Right cardiac atrium (tissue), 5 donors: Measurements from ENCODE around the gene TACC2. TPM values are rescaled to one million over a fixed set of nuclear protein-coding genes. Genes with fewer than 3 reads are reported as not detected.

Experiments
- ATAC-seq, 2 donors: fragments of 200-7000 bp; cut with Tn5 transposase; one replicate each; pipeline versions ENCODE4 v1.8.0 to v1.9.1; 2020; ENCODE audit warnings: moderate library complexity in 2 of 2, mild to moderate bottlenecking in 1 of 2
- DNase-seq, 3 donors: peaks; one replicate each; pipeline ENCODE4 v3.0.0-alpha.2; 2020
- H3K27ac ChIP-seq: one replicate; pipeline ENCODE4 v1.5.1; 2013; ENCODE audit warnings: mild to moderate bottlenecking, low read length, control low read depth, moderate library complexity
- H3K27me3 ChIP-seq: one replicate; pipeline ENCODE4 v1.6.1; 2013; ENCODE audit not compliant: control insufficient read depth, insufficient read depth
- H3K4me1 ChIP-seq: one replicate; pipeline ENCODE4 v1.6.1; 2013; ENCODE audit warnings: low read length; ENCODE audit not compliant: control insufficient read depth, insufficient read depth
- H3K4me3 ChIP-seq: one replicate; pipeline ENCODE4 v1.5.1; 2013; ENCODE audit warnings: low read length, control low read depth
- H3K9me3 ChIP-seq: one replicate; pipeline ENCODE4 v1.6.1; 2013; ENCODE audit warnings: low read length; ENCODE audit not compliant: control insufficient read depth
- WGBS: extraction: QIAGEN DNeasy Blood & Tissue Kit; methylation state at CpG from one replicate; pipeline ENCODE4 v1.1.7; 2013; 5-methylcytosine and 5-hydroxymethylcytosine counted together
- intact Hi-C, 4 donors: fragments of 100-400 bp; cut with DNase I; formaldehyde crosslinking; loops; one replicate each; pipeline versions ENCODE4 v1.11.0 to v1.14.0; 2022 to 2023
- polyA plus RNA-seq: library from polyadenylated mRNA; stranded (reverse); fragments of 200-250 nt; gene quantifications from one replicate; pipeline ENCODE4 v1.2.3, GENCODE V29; 2013
- total RNA-seq, 4 donors: library from RNA; stranded (reverse); fragmentation: NEBNext Ultra II Directional; extraction: Animal tissue kit (Norgen Biotek cat#: 25700); gene quantifications; one replicate each; pipeline ENCODE4 v1.2.1, GENCODE V29; 2021
- donor health status: healthy with polysubstance abuse.
- donor health status: DM: no; HTN: yes; CAD: no.
- donor health status: DM: no; HTN: no; CAD: no.
- donor health status: DM: no; HTN: yes; CAD: no; lungs with severe emphysema.
- donor health status: DM: yes; HTN: yes; CAD: no.

The TACC2 gene
- total and polyA plus RNA-seq, 5 donors: 234 to 370 (median 298) TPM

DNA sequence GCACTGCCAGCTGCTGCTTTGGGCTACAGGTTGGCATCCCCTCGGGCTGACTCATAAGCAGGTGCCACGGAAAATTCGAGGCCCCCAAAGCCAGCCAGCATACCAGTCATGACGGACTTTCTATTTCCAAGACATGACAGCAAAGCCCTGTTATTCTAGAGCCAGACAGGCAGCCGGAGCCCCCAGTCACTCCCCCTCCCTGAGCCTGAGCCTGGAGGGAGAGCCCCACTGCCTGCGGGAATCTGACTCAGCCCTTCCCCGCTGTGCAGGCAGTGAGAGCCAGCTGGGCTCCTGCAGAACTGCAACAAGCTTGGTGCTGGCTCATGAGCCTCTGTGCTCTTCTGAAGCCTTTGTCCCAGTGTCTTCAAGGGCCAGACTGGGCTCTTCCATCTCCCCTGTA, 297.9 kb downstream of the TACC2 start:
- H3K9me3 ChIP-seq: no peaks in the 10 kb centered on the region
- WGBS: 51% methylated on average over 7 of the region's 7 CpGs
- H3K4me3 ChIP-seq: no peak overlapping the region
- no peaks in the 10 kb centered on the region for H3K27me3 ChIP-seq
- intact Hi-C loops: no loop called here
- ATAC-seq (peak; percentile 47 to 51), DNase-seq (peak in 1 of 3 donors; percentile 42)
- no peaks in the 10 kb centered on the region for H3K4me1 ChIP-seq
- no peak overlapping the region for H3K27ac ChIP-seq

DNA sequence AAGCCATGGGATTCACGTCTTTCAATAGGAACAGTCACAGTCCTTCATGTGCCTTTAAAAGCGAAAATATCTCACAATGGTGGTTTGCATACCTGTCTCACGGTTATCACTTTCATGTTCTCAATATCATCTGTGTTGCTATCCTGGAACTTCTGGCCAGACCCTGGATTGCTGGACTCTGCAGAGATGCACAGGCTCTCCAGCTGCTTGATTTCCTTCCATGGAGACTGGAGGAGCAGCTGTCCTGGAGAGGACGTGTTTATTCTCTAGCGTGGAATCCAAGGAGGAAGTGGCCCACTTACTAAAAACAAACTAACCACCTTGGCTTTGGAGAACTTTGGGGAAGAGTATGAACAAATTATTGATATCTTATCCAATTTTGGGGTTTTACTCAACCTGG, 298.6 kb downstream of the TACC2 start:
- 57% methylated on average over 5 of the region's 5 CpGs for WGBS
- no peaks in the 10 kb centered on the region for H3K9me3 ChIP-seq
- ATAC-seq (no peak), DNase-seq (no peak)
- intact Hi-C loops: no loop called here
- H3K27ac ChIP-seq: no peak overlapping the region
- H3K27me3 ChIP-seq: no peaks in the 10 kb centered on the region
- H3K4me3 ChIP-seq: no peak overlapping the region
- no peaks in the 10 kb centered on the region for H3K4me1 ChIP-seq

DNA sequence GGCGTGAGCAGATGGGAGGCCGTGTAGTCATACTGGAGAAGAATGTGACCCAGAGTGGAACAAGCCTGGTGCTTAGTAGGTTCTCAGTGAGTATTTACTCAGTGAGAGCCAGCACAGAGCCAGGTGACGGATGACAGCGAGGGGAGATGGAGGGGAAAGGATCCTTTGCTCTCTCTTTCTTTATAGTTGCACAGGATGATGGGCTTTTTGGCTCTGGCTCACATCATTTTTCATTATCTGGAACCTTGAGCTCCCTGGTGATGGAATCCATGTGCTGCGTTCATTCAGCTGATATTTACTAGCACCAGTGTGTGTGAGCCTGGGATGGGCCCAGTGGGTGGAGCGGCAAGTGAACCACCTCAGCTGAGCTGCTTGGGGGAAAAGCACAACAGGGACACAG, 299.3 kb downstream of the TACC2 start:
- no peak overlapping the region for H3K4me3 ChIP-seq
- intact Hi-C loops: no loop called here
- DNase-seq: no peak
- H3K27ac ChIP-seq: no peak overlapping the region
- ATAC-seq: no peak
- 84% methylated on average over 6 of the region's 6 CpGs for WGBS
- H3K27me3 ChIP-seq: no peaks in the 10 kb centered on the region
- H3K9me3 ChIP-seq: no peaks in the 10 kb centered on the region
- no peaks in the 10 kb centered on the region for H3K4me1 ChIP-seq

DNA sequence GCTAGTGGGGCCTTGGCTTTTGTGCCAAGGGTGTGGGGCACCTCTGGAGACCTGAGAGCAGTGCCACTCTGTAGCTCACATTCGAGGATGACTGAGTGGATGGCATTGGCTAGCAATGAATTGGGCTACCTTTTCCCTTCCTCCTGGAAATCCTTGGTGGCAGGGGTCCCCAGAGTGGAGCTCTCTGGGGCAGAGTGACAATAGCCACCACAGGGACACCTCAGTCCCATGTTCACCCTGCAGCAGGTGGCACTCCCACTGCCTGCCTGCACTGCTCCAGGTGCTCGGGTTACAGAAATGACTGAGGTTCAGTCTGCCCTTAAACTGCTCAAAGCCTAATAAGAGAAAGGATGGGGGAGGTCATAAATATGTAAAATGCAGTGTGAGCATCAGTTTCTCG, 300.0 kb downstream of the TACC2 start:
- Histone ChIP-seq H3K9me3 (no peaks in the 10 kb centered on the region), H3K4me3 (no peak overlapping the region), H3K27me3 (no peaks in the 10 kb centered on the region), H3K27ac (no peak overlapping the region), H3K4me1 (no peaks in the 10 kb centered on the region)
- intact Hi-C loops: no loop called here
- ATAC-seq: no peak
- 95% methylated on average over 3 of the region's 3 CpGs for WGBS
- DNase-seq: no peak

DNA sequence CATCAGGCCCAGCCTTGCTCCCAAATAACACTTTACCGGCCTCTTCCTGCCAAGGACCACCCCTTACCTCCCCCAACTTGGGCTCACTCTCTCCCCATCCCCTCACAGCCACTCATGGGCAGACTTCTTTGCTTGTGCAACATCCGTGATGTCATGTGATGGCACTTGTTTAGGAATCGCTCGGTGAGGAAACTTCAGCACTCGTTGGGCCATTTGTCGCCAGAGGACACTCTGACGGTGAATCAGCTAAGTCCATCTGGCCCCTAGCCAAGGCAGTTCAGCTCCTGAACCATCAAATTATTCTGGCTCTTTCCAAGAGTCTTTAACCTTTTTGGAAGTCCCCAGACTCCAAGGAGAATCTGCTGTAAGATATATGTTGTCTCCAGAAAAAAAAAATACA, 301.4 kb downstream of the TACC2 start:
- Histone ChIP-seq H3K4me3 (no peak overlapping the region), H3K4me1 (no peaks in the 10 kb centered on the region), H3K9me3 (no peaks in the 10 kb centered on the region), H3K27me3 (no peaks in the 10 kb centered on the region), H3K27ac (no peak overlapping the region)
- intact Hi-C loops: loop anchor here in 2 of 4 donors (5.0 to 10.0 kb wide), 2 partner anchors 274 to 277 kb away; partner anchors contain the start of gene DMBT1 (in 1 of the 2)
- ATAC-seq (no peak), DNase-seq (no peak)
- WGBS: 74% methylated on average over 7 of the region's 7 CpGs

DNA sequence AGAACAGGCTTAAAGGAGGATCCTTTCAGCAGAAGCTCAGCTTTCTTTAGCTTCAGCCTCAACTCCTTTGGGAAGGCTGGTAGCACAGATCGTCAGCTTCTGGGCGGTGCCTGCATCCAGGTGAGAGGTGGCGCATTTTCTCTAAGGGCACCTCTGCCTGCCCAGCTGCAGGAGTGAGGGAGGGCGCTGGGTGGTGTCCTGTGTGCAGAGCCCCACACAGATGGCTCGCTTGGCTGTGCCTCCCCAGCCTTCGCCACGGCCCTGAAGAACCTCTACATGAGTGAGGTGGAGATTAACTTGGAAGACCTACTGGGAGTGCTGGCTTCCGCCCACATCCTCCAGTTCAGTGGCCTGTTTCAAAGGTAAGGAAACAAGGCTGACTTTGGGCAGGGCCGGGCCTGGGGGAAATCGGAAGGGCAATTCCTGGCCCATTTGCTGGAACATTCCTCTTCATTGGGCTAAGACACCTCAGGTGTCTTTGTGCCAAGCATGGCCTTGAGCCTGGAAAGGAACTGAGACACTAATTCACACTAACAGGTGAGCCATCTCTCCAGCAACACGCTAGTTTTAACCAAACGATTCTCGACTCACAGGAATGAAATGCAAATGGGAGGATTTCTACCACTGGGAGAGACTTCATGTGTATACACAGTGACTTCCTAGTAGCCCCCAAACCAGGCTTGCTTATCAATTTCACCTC, 302.0 kb downstream of the TACC2 start:
- intact Hi-C loops: loop anchor here in 2 of 4 donors (5.0 to 10.0 kb wide), 2 partner anchors 274 to 276 kb away; partner anchors contain the start of gene DMBT1 (in 1 of the 2)
- ATAC-seq (no peak), DNase-seq (no peak)
- no peaks in the 10 kb centered on the region for H3K4me1 ChIP-seq
- WGBS: 92% methylated on average over 13 of the region's 13 CpGs
- no peak overlapping the region for H3K27ac ChIP-seq
- no peaks in the 10 kb centered on the region for H3K9me3 ChIP-seq
- no peaks in the 10 kb centered on the region for H3K27me3 ChIP-seq
- no peak overlapping the region for H3K4me3 ChIP-seq

DNA sequence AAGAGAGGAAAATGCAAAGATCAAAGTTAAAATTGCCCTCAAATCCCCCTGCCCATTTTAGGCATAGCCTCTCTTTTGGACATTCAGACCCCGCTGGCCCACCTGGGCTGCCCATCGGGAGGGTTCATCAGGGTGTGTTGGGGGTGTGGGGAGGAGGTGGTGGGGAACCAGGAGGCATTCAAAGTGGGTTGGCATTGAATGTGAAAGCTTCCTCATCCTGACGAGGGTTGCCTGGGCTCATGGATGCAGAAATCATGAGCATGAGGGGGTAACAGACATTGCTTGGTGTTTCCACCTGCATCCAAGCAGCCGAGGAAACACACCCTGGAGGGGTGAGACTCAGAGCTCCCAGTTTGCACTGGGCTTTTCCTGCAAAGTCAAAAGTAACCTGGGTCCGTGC, 302.8 kb downstream of the TACC2 start:
- no peak overlapping the region for H3K27ac ChIP-seq
- 90% methylated on average over 5 of the region's 5 CpGs for WGBS
- intact Hi-C loops: loop anchor here in 2 of 4 donors (5.0 to 10.0 kb wide), 2 partner anchors 273 to 276 kb away; partner anchors contain the start of gene DMBT1 (in 1 of the 2)
- no peaks in the 10 kb centered on the region for H3K27me3 ChIP-seq
- no peak overlapping the region for H3K4me3 ChIP-seq
- no peak for DNase-seq
- H3K4me1 ChIP-seq: no peaks in the 10 kb centered on the region
- H3K9me3 ChIP-seq: no peaks in the 10 kb centered on the region
- no peak for ATAC-seq

DNA sequence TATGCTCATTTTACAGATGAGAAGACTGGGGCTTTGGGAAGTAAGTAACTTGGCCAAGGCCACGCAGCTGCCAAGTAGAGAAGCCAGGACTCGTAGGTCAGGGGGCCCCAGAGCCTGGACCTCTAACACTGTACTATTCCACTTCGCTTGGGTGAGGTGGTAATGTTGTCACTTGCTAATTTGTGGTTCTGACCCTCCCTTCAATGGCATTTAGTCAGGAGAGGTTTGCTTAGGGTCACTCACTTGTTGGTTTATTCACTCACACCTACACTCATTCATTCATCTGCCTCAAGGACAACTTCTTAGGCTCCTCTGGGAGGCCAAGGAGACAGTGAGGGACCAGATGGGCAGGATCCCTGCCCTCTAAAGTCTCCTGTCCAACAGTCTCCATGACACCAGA, 303.4 kb downstream of the TACC2 start:
- no peaks in the 10 kb centered on the region for H3K27me3 ChIP-seq
- 86% methylated on average over 3 of the region's 3 CpGs for WGBS
- H3K4me3 ChIP-seq: no peak overlapping the region
- H3K4me1 ChIP-seq: no peaks in the 10 kb centered on the region
- no peak for DNase-seq
- ATAC-seq: no peak
- no peak overlapping the region for H3K27ac ChIP-seq
- intact Hi-C loops: loop anchor here in 2 of 4 donors (5.0 to 10.0 kb wide), 2 partner anchors 272 to 275 kb away; partner anchors contain the start of gene DMBT1 (in 1 of the 2)
- H3K9me3 ChIP-seq: no peaks in the 10 kb centered on the region

DNA sequence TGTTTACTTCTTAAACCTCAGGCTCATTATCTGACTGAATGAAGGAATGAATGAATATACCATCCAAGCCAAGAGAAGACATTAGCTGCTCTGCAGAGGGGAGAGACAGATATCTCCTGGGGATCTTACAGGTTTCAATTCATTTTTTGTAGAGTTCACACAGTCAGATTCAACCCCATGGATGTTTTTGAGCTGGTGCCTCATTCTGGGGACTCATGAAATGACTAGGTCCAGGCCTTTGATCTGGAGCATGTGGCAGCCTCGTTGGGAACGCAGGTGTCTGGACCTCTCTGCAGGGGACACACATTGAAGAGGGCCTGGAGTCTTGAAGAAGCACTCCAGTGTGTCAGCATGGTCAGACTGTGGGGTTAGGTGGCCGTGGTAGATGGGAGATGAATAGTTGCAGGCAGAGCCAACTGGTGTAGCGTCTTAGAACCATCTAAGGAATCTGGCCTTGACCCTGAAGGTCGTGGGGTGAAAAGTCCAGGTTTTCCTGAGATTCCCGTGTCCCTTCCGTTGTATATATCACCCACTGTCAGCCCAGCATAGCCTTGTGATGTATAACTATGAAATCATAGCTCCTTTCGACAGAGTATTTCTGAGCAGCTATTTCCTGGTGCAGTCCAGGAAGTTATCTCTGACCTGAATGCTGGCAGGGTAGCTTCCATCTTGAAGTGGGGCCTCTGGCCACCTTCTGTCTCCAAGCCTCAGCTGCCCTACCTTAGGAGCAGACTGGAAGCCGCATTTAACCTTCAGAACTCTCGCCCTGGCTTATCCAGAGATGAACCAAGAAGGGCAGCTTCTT, 304.4 kb downstream of the TACC2 start:
- Histone ChIP-seq H3K4me1 (no peaks in the 10 kb centered on the region), H3K27me3 (no peaks in the 10 kb centered on the region), H3K27ac (no peak overlapping the region), H3K9me3 (no peaks in the 10 kb centered on the region), H3K4me3 (no peak overlapping the region)
- intact Hi-C loops: loop anchor here in 2 of 4 donors (5.0 to 10.0 kb wide), 2 partner anchors 271 to 274 kb away; partner anchors contain the start of gene DMBT1 (in 1 of the 2)
- DNase-seq: no peak
- WGBS: 82% methylated on average over 10 of the region's 10 CpGs
- no peak for ATAC-seq

DNA sequence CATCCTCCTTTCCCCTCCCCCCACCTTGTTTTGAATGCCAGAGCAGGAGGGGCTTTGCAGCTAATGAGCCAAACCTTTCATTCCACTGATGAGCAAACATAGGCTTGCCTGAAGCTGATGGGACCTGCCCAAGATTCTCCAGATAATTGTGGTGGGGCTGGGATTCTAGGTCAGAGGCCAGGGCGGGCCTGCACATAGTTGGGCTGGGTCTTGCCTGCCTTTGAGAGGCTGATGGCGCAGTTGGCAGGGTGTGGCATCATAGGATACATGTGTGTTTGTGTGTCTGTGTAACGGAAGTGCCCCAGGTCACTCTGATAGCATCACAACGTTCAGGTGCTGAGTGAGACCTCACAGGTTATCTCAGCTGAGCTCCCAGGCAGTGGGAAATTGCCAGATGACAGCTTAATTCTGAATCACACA, 305.0 kb downstream of the TACC2 start:
- intact Hi-C loops: loop anchor here in 2 of 4 donors (5.0 to 10.0 kb wide), 2 partner anchors 271 to 273 kb away; partner anchors contain the start of gene DMBT1 (in 1 of the 2)
- no peak for ATAC-seq
- no peaks in the 10 kb centered on the region for H3K27me3 ChIP-seq
- no peak overlapping the region for H3K27ac ChIP-seq
- WGBS: 76% methylated on average over 4 of the region's 4 CpGs
- no peak overlapping the region for H3K4me3 ChIP-seq
- no peak for DNase-seq
- H3K4me1 ChIP-seq: no peaks in the 10 kb centered on the region
- no peaks in the 10 kb centered on the region for H3K9me3 ChIP-seq
